DND-41 (cell line): Measurements from ENCODE around the gene IFFO2.

Source experiments
- CTCF ChIP-seq: IDR thresholded peaks from 2 replicates; pipeline ENCODE4 v1.5.1; 2012; ENCODE audit warnings: borderline replicate concordance, low read length, moderate library complexity, mild to moderate bottlenecking; ENCODE audit not compliant: poor library complexity, severe bottlenecking; ENCODE audit errors: extremely low read depth
- EZH2 ChIP-seq: IDR thresholded peaks from 3 replicates; pipeline ENCODE4 v1.6.1; 2012; ENCODE audit warnings: borderline replicate concordance, low read depth, mild to moderate bottlenecking, moderate library complexity, low read length, inconsistent platforms; ENCODE audit not compliant: severe bottlenecking

- TF ChIP-seq CTCF (no peak), EZH2 (no peak)
Measured at GRCh38 chr1:18950401-18951026, 6.0 kb downstream of the IFFO2 start.
